ENCODE results near the gene POU6F1. TPM values are rescaled to one million over a fixed set of nuclear protein-coding genes. Genes with fewer than 3 reads are reported as not detected.

The POU6F1 gene
- total and polyA plus RNA-seq, 4 donors: 0.33 to 2.8 (median 1.6) TPM

DNA sequence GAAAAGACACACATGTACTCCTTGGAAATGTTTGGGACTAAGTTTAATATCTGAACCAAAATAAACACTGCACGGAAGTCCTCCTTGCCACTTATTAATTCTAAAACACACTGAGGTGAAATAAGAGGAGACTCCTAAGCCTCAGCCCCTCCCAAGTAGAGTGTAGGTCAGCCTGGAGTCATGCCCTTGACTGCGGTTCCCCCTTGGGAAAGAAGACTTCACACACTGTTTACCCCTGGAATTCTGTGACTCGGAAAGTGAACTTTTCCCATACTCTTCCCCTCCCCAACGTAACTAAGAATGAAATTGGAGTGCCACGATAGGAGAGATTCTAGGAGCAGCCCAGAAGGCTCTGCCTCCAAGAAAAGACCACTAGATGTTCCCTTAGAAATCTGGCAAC lies 36.3 kb downstream of the POU6F1 start:
- Histone ChIP-seq H3K27ac (ENCODE audit: low read depth in 1 of 2, low read length in 2 of 2) (no peak overlapping the region), H3K27me3 (ENCODE audit: control insufficient read depth in 4 of 4, insufficient read depth in 4 of 4, low read length in 3 of 4) (no peaks in the 10 kb centered on the region), H3K9ac (ENCODE audit: low read depth in 1 of 2, low read length in 2 of 2) (no peak overlapping the region), H3K4me1 (ENCODE audit: control insufficient read depth in 4 of 4, insufficient read depth in 4 of 4, low read length in 3 of 4) (no peaks in the 10 kb centered on the region), H3K9me3 (ENCODE audit: control insufficient read depth in 4 of 4, low read length in 3 of 4) (no peaks in the 10 kb centered on the region), H3K36me3 (ENCODE audit: control insufficient read depth in 4 of 4, insufficient read depth in 3 of 4, low read depth in 1 of 4, low read length in 3 of 4) (no peaks in the 10 kb centered on the region), H3K4me3 (ENCODE audit: low read depth in 1 of 3, low read length in 3 of 3) (no peak overlapping the region)
- WGBS: 89% methylated on average over 5 of the region's 5 CpGs
- DNase-seq (ENCODE audit: low spot score): no peak
- TF ChIP-seq YY1 (IDR thresholded peaks at IDR 0.05) (no peak), JUND (IDR thresholded peaks at IDR 0.05) (no peak), EGR1 (IDR thresholded peaks at IDR 0.05; ENCODE audit: low read depth in 2 of 2) (no peak), NR2F2 (IDR thresholded peaks at IDR 0.05) (no peak), FOXA2 (IDR thresholded peaks at IDR 0.05) (no peak), RAD21 (IDR thresholded peaks at IDR 0.05) (no peak), TAF1 (conservative IDR thresholded peaks at IDR 0.05) (no peak), HNF4A (conservative IDR thresholded peaks at IDR 0.05) (no peak), GABPA (IDR thresholded peaks at IDR 0.05 in 1 of 2, conservative IDR thresholded peaks at IDR 0.05 in 1 of 2) (no peak), SP1 (IDR thresholded peaks at IDR 0.05) (no peak), HNF4G (IDR thresholded peaks at IDR 0.05) (no peak), RXRA (IDR thresholded peaks at IDR 0.05) (no peak)
- TF ChIP-seq, protein P1, sequence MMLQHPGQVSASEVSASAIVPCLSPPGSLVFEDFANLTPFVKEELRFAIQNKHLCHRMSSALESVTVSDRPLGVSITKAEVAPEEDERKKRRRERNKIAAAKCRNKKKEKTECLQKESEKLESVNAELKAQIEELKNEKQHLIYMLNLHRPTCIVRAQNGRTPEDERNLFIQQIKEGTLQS (IDR thresholded peaks at IDR 0.05): no peak
- TF ChIP-seq, protein P2, sequence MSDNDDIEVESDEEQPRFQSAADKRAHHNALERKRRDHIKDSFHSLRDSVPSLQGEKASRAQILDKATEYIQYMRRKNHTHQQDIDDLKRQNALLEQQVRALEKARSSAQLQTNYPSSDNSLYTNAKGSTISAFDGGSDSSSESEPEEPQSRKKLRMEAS (IDR thresholded peaks at IDR 0.05): no peak
- TF ChIP-seq, protein P3, sequence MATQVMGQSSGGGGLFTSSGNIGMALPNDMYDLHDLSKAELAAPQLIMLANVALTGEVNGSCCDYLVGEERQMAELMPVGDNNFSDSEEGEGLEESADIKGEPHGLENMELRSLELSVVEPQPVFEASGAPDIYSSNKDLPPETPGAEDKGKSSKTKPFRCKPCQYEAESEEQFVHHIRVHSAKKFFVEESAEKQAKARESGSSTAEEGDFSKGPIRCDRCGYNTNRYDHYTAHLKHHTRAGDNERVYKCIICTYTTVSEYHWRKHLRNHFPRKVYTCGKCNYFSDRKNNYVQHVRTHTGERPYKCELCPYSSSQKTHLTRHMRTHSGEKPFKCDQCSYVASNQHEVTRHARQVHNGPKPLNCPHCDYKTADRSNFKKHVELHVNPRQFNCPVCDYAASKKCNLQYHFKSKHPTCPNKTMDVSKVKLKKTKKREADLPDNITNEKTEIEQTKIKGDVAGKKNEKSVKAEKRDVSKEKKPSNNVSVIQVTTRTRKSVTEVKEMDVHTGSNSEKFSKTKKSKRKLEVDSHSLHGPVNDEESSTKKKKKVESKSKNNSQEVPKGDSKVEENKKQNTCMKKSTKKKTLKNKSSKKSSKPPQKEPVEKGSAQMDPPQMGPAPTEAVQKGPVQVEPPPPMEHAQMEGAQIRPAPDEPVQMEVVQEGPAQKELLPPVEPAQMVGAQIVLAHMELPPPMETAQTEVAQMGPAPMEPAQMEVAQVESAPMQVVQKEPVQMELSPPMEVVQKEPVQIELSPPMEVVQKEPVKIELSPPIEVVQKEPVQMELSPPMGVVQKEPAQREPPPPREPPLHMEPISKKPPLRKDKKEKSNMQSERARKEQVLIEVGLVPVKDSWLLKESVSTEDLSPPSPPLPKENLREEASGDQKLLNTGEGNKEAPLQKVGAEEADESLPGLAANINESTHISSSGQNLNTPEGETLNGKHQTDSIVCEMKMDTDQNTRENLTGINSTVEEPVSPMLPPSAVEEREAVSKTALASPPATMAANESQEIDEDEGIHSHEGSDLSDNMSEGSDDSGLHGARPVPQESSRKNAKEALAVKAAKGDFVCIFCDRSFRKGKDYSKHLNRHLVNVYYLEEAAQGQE (IDR thresholded peaks at IDR 0.05): no peak

DNA sequence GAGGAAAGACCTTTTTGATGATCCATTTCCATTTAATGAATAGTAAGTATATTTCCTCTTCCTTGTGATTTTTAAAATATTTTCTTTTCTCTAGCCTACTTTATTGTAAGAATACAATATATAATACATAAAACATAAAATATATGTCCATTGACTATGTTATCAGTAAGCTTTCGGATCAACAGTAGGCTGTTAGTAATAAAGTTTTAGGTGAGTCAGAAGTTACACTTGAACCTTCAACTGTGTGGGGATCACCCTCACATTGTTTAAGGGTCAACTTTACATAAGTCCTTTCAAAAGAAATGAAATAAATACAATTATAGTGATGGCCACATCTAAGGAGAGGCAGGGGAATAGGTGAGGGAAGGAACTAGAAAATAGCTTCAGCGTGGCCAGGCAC lies 40.0 kb downstream of the POU6F1 start:
- Histone ChIP-seq H3K4me3 (ENCODE audit: low read depth in 1 of 3, low read length in 3 of 3) (no peak overlapping the region), H3K9me3 (ENCODE audit: control insufficient read depth in 4 of 4, low read length in 3 of 4) (no peaks in the 10 kb centered on the region), H3K9ac (ENCODE audit: low read depth in 1 of 2, low read length in 2 of 2) (no peak overlapping the region), H3K27ac (ENCODE audit: low read depth in 1 of 2, low read length in 2 of 2) (no peak overlapping the region), H3K36me3 (ENCODE audit: control insufficient read depth in 4 of 4, insufficient read depth in 3 of 4, low read depth in 1 of 4, low read length in 3 of 4) (no peaks in the 10 kb centered on the region), H3K27me3 (ENCODE audit: control insufficient read depth in 4 of 4, insufficient read depth in 4 of 4, low read length in 3 of 4) (no peaks in the 10 kb centered on the region), H3K4me1 (ENCODE audit: control insufficient read depth in 4 of 4, insufficient read depth in 4 of 4, low read length in 3 of 4) (peaks cover 0 to 3% (median 0%) of the 10 kb centered on the region in 4 donors)
- WGBS: 92% methylated on average over 2 of the region's 2 CpGs
- no peak for DNase-seq (ENCODE audit: low spot score)
- TF ChIP-seq YY1 (IDR thresholded peaks at IDR 0.05) (no peak), NR2F2 (IDR thresholded peaks at IDR 0.05) (no peak), GABPA (IDR thresholded peaks at IDR 0.05 in 1 of 2, conservative IDR thresholded peaks at IDR 0.05 in 1 of 2) (no peak), EGR1 (IDR thresholded peaks at IDR 0.05; ENCODE audit: low read depth in 2 of 2) (no peak), TAF1 (conservative IDR thresholded peaks at IDR 0.05) (no peak), HNF4A (conservative IDR thresholded peaks at IDR 0.05) (no peak), HNF4G (IDR thresholded peaks at IDR 0.05) (no peak), FOXA1 (IDR thresholded peaks at IDR 0.05) (no peak), SP1 (IDR thresholded peaks at IDR 0.05) (no peak), JUND (IDR thresholded peaks at IDR 0.05) (no peak), FOXA2 (IDR thresholded peaks at IDR 0.05) (no peak), RXRA (IDR thresholded peaks at IDR 0.05) (no peak)
- TF ChIP-seq, protein P2 (IDR thresholded peaks at IDR 0.05): no peak
- TF ChIP-seq, protein P3 (IDR thresholded peaks at IDR 0.05): no peak
- TF ChIP-seq, protein P4, sequence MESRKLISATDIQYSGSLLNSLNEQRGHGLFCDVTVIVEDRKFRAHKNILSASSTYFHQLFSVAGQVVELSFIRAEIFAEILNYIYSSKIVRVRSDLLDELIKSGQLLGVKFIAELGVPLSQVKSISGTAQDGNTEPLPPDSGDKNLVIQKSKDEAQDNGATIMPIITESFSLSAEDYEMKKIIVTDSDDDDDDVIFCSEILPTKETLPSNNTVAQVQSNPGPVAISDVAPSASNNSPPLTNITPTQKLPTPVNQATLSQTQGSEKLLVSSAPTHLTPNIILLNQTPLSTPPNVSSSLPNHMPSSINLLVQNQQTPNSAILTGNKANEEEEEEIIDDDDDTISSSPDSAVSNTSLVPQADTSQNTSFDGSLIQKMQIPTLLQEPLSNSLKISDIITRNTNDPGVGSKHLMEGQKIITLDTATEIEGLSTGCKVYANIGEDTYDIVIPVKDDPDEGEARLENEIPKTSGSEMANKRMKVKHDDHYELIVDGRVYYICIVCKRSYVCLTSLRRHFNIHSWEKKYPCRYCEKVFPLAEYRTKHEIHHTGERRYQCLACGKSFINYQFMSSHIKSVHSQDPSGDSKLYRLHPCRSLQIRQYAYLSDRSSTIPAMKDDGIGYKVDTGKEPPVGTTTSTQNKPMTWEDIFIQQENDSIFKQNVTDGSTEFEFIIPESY (IDR thresholded peaks at IDR 0.05): no peak
- TF ChIP-seq, protein P1 (IDR thresholded peaks at IDR 0.05): no peak
- TF ChIP-seq, protein P5, sequence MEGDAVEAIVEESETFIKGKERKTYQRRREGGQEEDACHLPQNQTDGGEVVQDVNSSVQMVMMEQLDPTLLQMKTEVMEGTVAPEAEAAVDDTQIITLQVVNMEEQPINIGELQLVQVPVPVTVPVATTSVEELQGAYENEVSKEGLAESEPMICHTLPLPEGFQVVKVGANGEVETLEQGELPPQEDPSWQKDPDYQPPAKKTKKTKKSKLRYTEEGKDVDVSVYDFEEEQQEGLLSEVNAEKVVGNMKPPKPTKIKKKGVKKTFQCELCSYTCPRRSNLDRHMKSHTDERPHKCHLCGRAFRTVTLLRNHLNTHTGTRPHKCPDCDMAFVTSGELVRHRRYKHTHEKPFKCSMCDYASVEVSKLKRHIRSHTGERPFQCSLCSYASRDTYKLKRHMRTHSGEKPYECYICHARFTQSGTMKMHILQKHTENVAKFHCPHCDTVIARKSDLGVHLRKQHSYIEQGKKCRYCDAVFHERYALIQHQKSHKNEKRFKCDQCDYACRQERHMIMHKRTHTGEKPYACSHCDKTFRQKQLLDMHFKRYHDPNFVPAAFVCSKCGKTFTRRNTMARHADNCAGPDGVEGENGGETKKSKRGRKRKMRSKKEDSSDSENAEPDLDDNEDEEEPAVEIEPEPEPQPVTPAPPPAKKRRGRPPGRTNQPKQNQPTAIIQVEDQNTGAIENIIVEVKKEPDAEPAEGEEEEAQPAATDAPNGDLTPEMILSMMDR (IDR thresholded peaks at IDR 0.05; ENCODE audit: low read depth, low read length, missing input control): no peak
